A549 (cell line): ENCODE measurements around the gene ASZ1.

Experiments used
- CTCF ChIP-seq: fragments of >200 bp; sonication (Bioruptor Twin); formaldehyde crosslinking; IDR thresholded peaks from 3 replicates; pipeline ENCODE4 v1.5.1; 2016
- HDAC2 ChIP-seq: fragments of 200-600 bp; sonication (generic); IDR thresholded peaks from 2 replicates; pipeline ENCODE4 v1.6.1; 2016
- RAD21 ChIP-seq, 2 experiments: fragments of >200 bp in 1 of 2; sonication (Bioruptor Twin) in 1 of 2; formaldehyde crosslinking in 1 of 2; IDR thresholded peaks in 1 of 2; conservative IDR thresholded peaks in 1 of 2; 2 replicates in 1 of 2; 3 replicates in 1 of 2; pipeline ENCODE4 v1.6.1; 2012 to 2018; ENCODE audit warnings: inconsistent platforms in 1 of 2

GRCh38 chr7:117349570-117349969 is 77.7 kb downstream of the ASZ1 start:
- TF ChIP-seq CTCF (no peak), HDAC2 (no peak), RAD21 (conservative IDR thresholded peaks at IDR 0.05 in 1 of 2, IDR thresholded peaks at IDR 0.05 in 1 of 2) (no peak)
